Fibroblast of skin of scalp (primary cell): ENCODE measurements around the gene PPM1L.

ENCODE experiments used
- DNase-seq: peaks from one replicate; pipeline ENCODE4 v3.0.0-alpha.2; 2013

Gene PPM1L

GRCh38 chr3:161050935-161051334 lies 294.9 kb downstream of the PPM1L start:
- DNase-seq: no peak

- no peak for DNase-seq
Observed at GRCh38 chr3:161051856-161052255, 295.8 kb downstream of the PPM1L start.

- DNase-seq: no peak
Observed at GRCh38 chr3:161054860-161055604, 299.0 kb downstream of the PPM1L start.

- DNase-seq: no peak
Observed at GRCh38 chr3:161064413-161064812, 308.4 kb downstream of the PPM1L start.

GRCh38 chr3:161066930-161067329 lies 310.9 kb downstream of the PPM1L start:
- no peak for DNase-seq

GRCh38 chr3:161067335-161067734 lies 311.3 kb downstream of the PPM1L start:
- DNase-seq: no peak

- DNase-seq: peak; percentile 49
Observed at GRCh38 chr3:161069511-161070251, 313.6 kb downstream of the PPM1L start.

GRCh38 chr3:161070252-161070930 lies 314.4 kb downstream of the PPM1L start:
- DNase-seq: no peak

- DNase-seq: no peak
Observed at GRCh38 chr3:161070980-161071663, 315.1 kb downstream of the PPM1L start.

- DNase-seq: no peak
Observed at GRCh38 chr3:161072211-161072621, 316.2 kb downstream of the PPM1L start.

GRCh38 chr3:161072751-161073150 lies 316.7 kb downstream of the PPM1L start:
- DNase-seq: no peak

GRCh38 chr3:161073181-161073580 lies 317.1 kb downstream of the PPM1L start:
- DNase-seq: no peak

GRCh38 chr3:161081633-161082032 lies 325.6 kb downstream of the PPM1L start:
- no peak for DNase-seq

- DNase-seq: no peak
Observed at GRCh38 chr3:161082063-161082462, 326.0 kb downstream of the PPM1L start.

GRCh38 chr3:161083131-161083530 lies 327.1 kb downstream of the PPM1L start:
- DNase-seq: no peak

- DNase-seq: no peak
Observed at GRCh38 chr3:161084277-161084676, 328.2 kb downstream of the PPM1L start.

- no peak for DNase-seq
Observed at GRCh38 chr3:161093895-161094294, 337.9 kb downstream of the PPM1L start.

- no peak for DNase-seq
Observed at GRCh38 chr3:161096771-161097367, 340.8 kb downstream of the PPM1L start.

- no peak for DNase-seq
Observed at GRCh38 chr3:161100994-161101393, 345.0 kb downstream of the PPM1L start.

GRCh38 chr3:161101609-161102008 lies 345.6 kb downstream of the PPM1L start:
- DNase-seq: no peak

- DNase-seq: no peak
Observed at GRCh38 chr3:161103776-161104385, 347.9 kb downstream of the PPM1L start.
